SK-N-SH (cell line): ENCODE data around the gene TBC1D21. TPM values are rescaled to one million over a fixed set of nuclear protein-coding genes. Genes with fewer than 3 reads are reported as not detected.
A peak's percentile ranks its signal among the peaks of the same experiment; 100 is the strongest.

Source experiments
- CTCF ChIA-PET: fragments of 300-600, 350-600 bp; formaldehyde crosslinking; extraction: SDS; loops from one replicate; lab custom pipeline; 2021; lab: Yijun Ruan, JAX
- POLR2A ChIA-PET: fragments of 350-600 bp; sonication (Branson Sonifier 250); formaldehyde crosslinking; extraction: SDS; loops from one replicate; lab custom pipeline; 2020; ENCODE audit warnings: antibody characterized with exemption, inconsistent platforms; lab: Yijun Ruan, JAX
- DNase-seq: peaks from one replicate; pipeline ENCODE4 v3.0.0; 2012
- H2AFZ ChIP-seq: fragments of 200-600 bp; sonication (generic); 2 replicates; pipeline ENCODE4 v1.8.1; 2016; ENCODE audit warnings: antibody characterized with exemption, mild to moderate bottlenecking, low read depth
- H3F3A ChIP-seq: fragments of 200-600 bp; sonication (generic); replicated peaks from 2 replicates; pipeline ENCODE3; 2016; ENCODE audit warnings: antibody characterized with exemption, mild to moderate bottlenecking; ENCODE audit not compliant: insufficient read depth
- H3K27ac ChIP-seq, 2 experiments: fragments of 200-500 bp in 1 of 2; fragments of 200-600 bp in 1 of 2; sonication (Bioruptor generic) in 1 of 2; sonication (generic), shearing (Covaris generic) in 1 of 2; 2 replicates each; pipeline versions ENCODE4 v1.5.1 to v1.6.1; 2014 to 2016; ENCODE audit warnings: low read depth in 2 of 2, inconsistent platforms in 1 of 2, low read length in 1 of 2, mild to moderate bottlenecking in 1 of 2, mixed read lengths in 1 of 2
- H3K27me3 ChIP-seq: fragments of 200-600 bp; sonication (generic), shearing (Covaris generic); 2 replicates; pipeline ENCODE4 v1.6.1; 2016; ENCODE audit warnings: mixed run types; ENCODE audit not compliant: insufficient read depth
- H3K36me3 ChIP-seq, 2 experiments: fragments of 200-500 bp in 1 of 2; fragments of 200-600 bp in 1 of 2; sonication (Bioruptor generic) in 1 of 2; sonication (generic) in 1 of 2; replicated peaks in 1 of 2; 2 replicates each; pipeline versions ENCODE3 to v1.5.1; 2014 to 2016; ENCODE audit warnings: low read length in 1 of 2, mild to moderate bottlenecking in 1 of 2; ENCODE audit not compliant: insufficient read depth in 2 of 2, control insufficient read depth in 1 of 2
- H3K4me1 ChIP-seq, 2 experiments: fragments of 200-500 bp in 1 of 2; fragments of 200-600 bp in 1 of 2; sonication (Bioruptor generic) in 1 of 2; sonication (generic), shearing (Covaris generic) in 1 of 2; 2 replicates each; pipeline versions ENCODE4 v1.5.1 to v1.6.1; 2014 to 2016; ENCODE audit warnings: low read depth in 1 of 2, low read length in 1 of 2, mixed run types in 1 of 2; ENCODE audit not compliant: insufficient read depth in 2 of 2, control insufficient read depth in 1 of 2
- H3K4me2 ChIP-seq: fragments of 200-600 bp; sonication (generic), shearing (Covaris generic); 2 replicates; pipeline ENCODE4 v1.6.1; 2017; ENCODE audit warnings: mixed run types
- H3K4me3 ChIP-seq, 2 experiments: fragments of 200-500 bp in 1 of 2; fragments of 200-600 bp in 1 of 2; sonication (Bioruptor generic) in 1 of 2; sonication (generic), shearing (Covaris generic) in 1 of 2; 2 replicates each; pipeline versions ENCODE4 v1.5.1 to v1.8.1; 2014 to 2016; ENCODE audit warnings: low read depth in 2 of 2, inconsistent platforms in 1 of 2, low read length in 1 of 2, mild to moderate bottlenecking in 1 of 2, mixed read lengths in 1 of 2, moderate library complexity in 1 of 2
- H3K79me2 ChIP-seq: fragments of 200-600 bp; sonication (generic); 2 replicates; pipeline ENCODE4 v1.8.1; 2017; ENCODE audit warnings: mild to moderate bottlenecking; ENCODE audit not compliant: insufficient read depth
- H3K9ac ChIP-seq: fragments of 200-600 bp; sonication (generic); 2 replicates; pipeline ENCODE4 v1.6.1; 2017; ENCODE audit warnings: mixed run types
- H3K9me2 ChIP-seq: fragments of 200-600 bp; sonication (generic); 2 replicates; pipeline ENCODE4 v1.6.1; 2017; ENCODE audit warnings: mixed run types
- H3K9me3 ChIP-seq: fragments of 200-600 bp; sonication (generic); 2 replicates; pipeline ENCODE4 v1.6.1; 2017; ENCODE audit warnings: mixed run types, mild to moderate bottlenecking, moderate library complexity
- H4K20me1 ChIP-seq: fragments of 200-600 bp; sonication (generic); 2 replicates; pipeline ENCODE4 v1.6.1; 2017; ENCODE audit warnings: mild to moderate bottlenecking, mixed run types; ENCODE audit not compliant: insufficient read depth
- ELF1 ChIP-seq: IDR thresholded peaks from 2 replicates; pipeline ENCODE4 v1.4.0; 2012
- EP300 ChIP-seq, 2 experiments: IDR thresholded peaks; 2 replicates each; pipeline versions ENCODE4 v1.4.0 to v1.6.1; 2012; ENCODE audit warnings: borderline replicate concordance in 1 of 2, low read depth in 1 of 2, low read length in 1 of 2
- EZH2phosphoT487 ChIP-seq: fragments of 200-600 bp; sonication (generic); IDR thresholded peaks from 2 replicates; pipeline ENCODE4 v1.6.1; 2017; ENCODE audit warnings: low read depth, mixed run types, mild to moderate bottlenecking, antibody characterized with exemption, moderate library complexity, borderline replicate concordance
- FOSL2 ChIP-seq: IDR thresholded peaks from 2 replicates; pipeline ENCODE4 v1.4.0; 2012; ENCODE audit warnings: low read depth, mild to moderate bottlenecking, moderate library complexity, borderline replicate concordance
- FOXJ3 ChIP-seq: sonication (generic); formaldehyde crosslinking; IDR thresholded peaks from 2 replicates; pipeline ENCODE4 v1.5.1; 2020; ENCODE audit warnings: mild to moderate bottlenecking, missing genetic modification reagents
- GATA2 ChIP-seq: sonication (generic); formaldehyde crosslinking; IDR thresholded peaks from 2 replicates; pipeline ENCODE4 v1.5.0; 2020; ENCODE audit warnings: mild to moderate bottlenecking, missing genetic modification reagents
- JUND ChIP-seq: IDR thresholded peaks from 2 replicates; pipeline ENCODE4 v1.4.0; 2012
- NFIC ChIP-seq: IDR thresholded peaks from 2 replicates; pipeline ENCODE4 v1.4.0; 2012; ENCODE audit warnings: borderline replicate concordance
- RAD21 ChIP-seq: IDR thresholded peaks from 2 replicates; pipeline ENCODE4 v1.6.1; 2012; ENCODE audit warnings: mild to moderate bottlenecking, low read length
- RFX5 ChIP-seq: IDR thresholded peaks from 2 replicates; pipeline ENCODE4 v1.6.1; 2012; ENCODE audit warnings: mild to moderate bottlenecking, improper control_type of control experiment, low read length
- SMC3 ChIP-seq: IDR thresholded peaks from 2 replicates; pipeline ENCODE4 v1.6.1; 2012; ENCODE audit warnings: low read depth, low read length, improper control_type of control experiment
- TCF12 ChIP-seq: IDR thresholded peaks from 2 replicates; pipeline ENCODE4 v1.4.0; 2012
- TEAD4 ChIP-seq: IDR thresholded peaks from 2 replicates; pipeline ENCODE4 v1.4.0; 2012; ENCODE audit warnings: mild to moderate bottlenecking, borderline replicate concordance; ENCODE audit not compliant: insufficient read depth
- WGBS: methylation state at CpG from one replicate; pipeline ENCODE4 v1.1.6; 2017; ENCODE audit warnings: low lambda C conversion rate; 5-methylcytosine and 5-hydroxymethylcytosine counted together
- polyA plus RNA-seq, 3 experiments: library from polyadenylated mRNA; depleted of rRNA; stranded (reverse); fragments of >200 nt; gene quantifications; 2 replicates each; pipeline ENCODE4 v1.2.3, GENCODE V29; 2012
- TF ChIP-seq, protein P1 (sequence below): fragments of 200-600 bp; sonication (generic); IDR thresholded peaks from 2 replicates; pipeline ENCODE4 v1.6.1; 2017; ENCODE audit warnings: antibody characterized with exemption, mild to moderate bottlenecking, moderate library complexity
- TF ChIP-seq, protein P2 (sequence below): fragments of 150-350 bp; IDR thresholded peaks from 2 replicates; pipeline ENCODE4 v1.6.1; 2016; ENCODE audit warnings: mild to moderate bottlenecking, low read depth, low read length
- TF ChIP-seq, protein P3 (sequence below): IDR thresholded peaks from 2 replicates; pipeline ENCODE4 v1.6.1; 2012; ENCODE audit warnings: mild to moderate bottlenecking, low read depth, low read length, moderate library complexity

TBC1D21 gene
- polyA plus RNA-seq, 1 of the 3 experiments (the other 2 are of a cell fraction): not detected

DNA sequence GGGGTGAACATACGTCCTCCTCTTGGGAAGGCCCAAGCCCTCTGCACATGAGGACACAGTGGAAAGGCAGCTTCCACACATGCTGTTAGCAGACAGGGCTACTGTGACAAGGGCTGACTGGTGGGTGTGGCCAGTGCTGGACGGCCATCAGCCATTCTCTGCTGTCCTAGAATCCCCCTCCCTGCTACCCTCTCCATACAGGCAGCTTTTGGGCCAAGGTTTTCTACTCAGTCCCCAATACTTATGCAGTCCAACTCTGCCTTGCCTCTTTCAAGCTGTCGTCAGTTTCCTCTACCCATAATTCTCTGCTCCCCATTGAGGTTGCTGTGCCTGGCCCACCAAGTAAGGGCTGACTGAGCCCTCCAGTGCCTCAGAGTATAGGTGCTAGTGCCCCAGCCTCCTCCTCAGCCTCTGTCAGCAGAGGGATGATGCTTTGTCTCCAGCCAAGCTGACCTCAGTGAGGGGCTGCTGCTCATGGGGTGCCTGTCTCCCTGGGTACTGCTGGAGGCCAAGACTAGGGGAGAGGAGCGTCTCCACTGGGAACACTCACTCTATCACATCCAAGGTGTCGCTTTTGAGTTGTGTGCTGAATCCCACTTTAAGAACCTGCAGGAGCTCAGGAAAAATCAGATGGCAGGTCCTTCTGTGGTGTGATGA is 55.7 kb downstream of the TBC1D21 start:
- no peak overlapping the region for H3K4me3 ChIP-seq
- peaks cover 62% of the 10 kb centered on the region for H3K79me2 ChIP-seq
- no peaks in the 10 kb centered on the region for H4K20me1 ChIP-seq
- H3K9me2 ChIP-seq: no peaks in the 10 kb centered on the region
- H3K4me1 ChIP-seq: peaks cover 19 to 59% of the 10 kb centered on the region in 2 experiments; a peak in 3 of 4 replicates
- POLR2A ChIA-PET: no interaction called here
- no peak for DNase-seq
- H3K9me3 ChIP-seq: no peaks in the 10 kb centered on the region
- no peak overlapping the region for H2AFZ ChIP-seq
- peaks cover 24% of the 10 kb centered on the region for H3F3A ChIP-seq
- 83% methylated on average over 4 of the region's 5 CpGs for WGBS
- TF ChIP-seq GATA2 (CRISPR knock-in tag) (no peak), ELF1 (no peak), TEAD4 (no peak), EP300 (IDR thresholded peaks at IDR 0.05; ENCODE audit: borderline replicate concordance in 1 of 2, low read depth in 1 of 2, low read length in 1 of 2) (no peak), EZH2phosphoT487 (no peak)
- TF ChIP-seq, protein P1, sequence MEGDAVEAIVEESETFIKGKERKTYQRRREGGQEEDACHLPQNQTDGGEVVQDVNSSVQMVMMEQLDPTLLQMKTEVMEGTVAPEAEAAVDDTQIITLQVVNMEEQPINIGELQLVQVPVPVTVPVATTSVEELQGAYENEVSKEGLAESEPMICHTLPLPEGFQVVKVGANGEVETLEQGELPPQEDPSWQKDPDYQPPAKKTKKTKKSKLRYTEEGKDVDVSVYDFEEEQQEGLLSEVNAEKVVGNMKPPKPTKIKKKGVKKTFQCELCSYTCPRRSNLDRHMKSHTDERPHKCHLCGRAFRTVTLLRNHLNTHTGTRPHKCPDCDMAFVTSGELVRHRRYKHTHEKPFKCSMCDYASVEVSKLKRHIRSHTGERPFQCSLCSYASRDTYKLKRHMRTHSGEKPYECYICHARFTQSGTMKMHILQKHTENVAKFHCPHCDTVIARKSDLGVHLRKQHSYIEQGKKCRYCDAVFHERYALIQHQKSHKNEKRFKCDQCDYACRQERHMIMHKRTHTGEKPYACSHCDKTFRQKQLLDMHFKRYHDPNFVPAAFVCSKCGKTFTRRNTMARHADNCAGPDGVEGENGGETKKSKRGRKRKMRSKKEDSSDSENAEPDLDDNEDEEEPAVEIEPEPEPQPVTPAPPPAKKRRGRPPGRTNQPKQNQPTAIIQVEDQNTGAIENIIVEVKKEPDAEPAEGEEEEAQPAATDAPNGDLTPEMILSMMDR: no peak
- TF ChIP-seq, all 33 proteins: peak for 0
- CTCF ChIA-PET: interaction anchor here (0.7 to 1.7 kb wide), 7 partner anchors 10 to 224 kb away, joined by 3 to 5 read pairs (median 4); no protein-coding TSS in a partner anchor
- Histone ChIP-seq H3K27me3 (no peaks in the 10 kb centered on the region), H3K27ac (peak overlapping the region in 1 of 2 experiments; percentile 98; a peak in 2 of 4 replicates), H3K4me2 (peak overlapping the region; percentile 66), H3K9ac (peak overlapping the region; percentile 73), H3K36me3 (no peaks in the 10 kb centered on the region)

DNA sequence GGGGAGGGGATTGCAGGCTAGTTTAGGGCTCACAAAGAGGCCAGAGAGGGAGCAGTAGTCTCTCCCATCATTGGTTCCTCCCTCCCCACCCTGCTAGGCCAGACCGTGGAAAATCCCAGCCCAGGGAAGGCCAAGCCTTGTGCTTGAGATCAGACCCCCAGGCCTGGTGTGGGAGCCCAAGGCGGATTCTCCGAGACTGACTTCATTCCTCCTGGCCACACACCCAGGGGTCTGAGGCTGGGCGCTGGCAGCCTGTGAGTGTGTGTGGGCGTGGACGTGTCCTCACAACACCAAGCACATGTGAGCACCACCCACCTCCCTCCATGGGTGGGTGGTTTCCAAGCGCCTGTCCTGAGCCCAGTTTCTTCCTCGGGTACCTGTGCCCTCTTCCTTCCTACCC is 57.0 kb downstream of the TBC1D21 start:
- ChIA-PET POLR2A (no interaction called here), CTCF (no interaction called here)
- no peaks in the 10 kb centered on the region for H3K9me3 ChIP-seq
- H2AFZ ChIP-seq: no peak overlapping the region
- peak overlapping the region; percentile 73 for H3K9ac ChIP-seq
- peaks cover 17 to 57% of the 10 kb centered on the region in 2 experiments; a peak in 3 of 4 replicates for H3K4me1 ChIP-seq
- H4K20me1 ChIP-seq: no peaks in the 10 kb centered on the region
- DNase-seq: no peak
- peak overlapping the region; percentile 66; the same call in 1 of the 2 replicates for H3K4me2 ChIP-seq
- no peaks in the 10 kb centered on the region for H3K27me3 ChIP-seq
- no peaks in the 10 kb centered on the region for H3K9me2 ChIP-seq
- peaks cover 20% of the 10 kb centered on the region for H3F3A ChIP-seq
- peaks cover 58% of the 10 kb centered on the region for H3K79me2 ChIP-seq
- no peak overlapping the region for H3K4me3 ChIP-seq
- H3K27ac ChIP-seq: peak overlapping the region in 1 of 2 experiments; percentile 98; a peak in 2 of 4 replicates
- H3K36me3 ChIP-seq: no peaks in the 10 kb centered on the region
- 65% methylated on average over 5 of the region's 8 CpGs for WGBS
- TF ChIP-seq EP300 (IDR thresholded peaks at IDR 0.05; ENCODE audit: borderline replicate concordance in 1 of 2, low read depth in 1 of 2, low read length in 1 of 2) (peak in 1 of 2 experiments; percentile 33; a peak in 1 of 4 replicates), EZH2phosphoT487 (no peak), SMC3 (no peak), TCF12 (peak; percentile 61), JUND (no peak), RAD21 (no peak), RFX5 (no peak), FOXJ3 (CRISPR knock-in tag) (no peak), FOSL2 (peak; percentile 17; the same call in 1 of the 2 replicates), NFIC (peak; percentile 58; the same call in 1 of the 2 replicates)
- TF ChIP-seq, protein P2, sequence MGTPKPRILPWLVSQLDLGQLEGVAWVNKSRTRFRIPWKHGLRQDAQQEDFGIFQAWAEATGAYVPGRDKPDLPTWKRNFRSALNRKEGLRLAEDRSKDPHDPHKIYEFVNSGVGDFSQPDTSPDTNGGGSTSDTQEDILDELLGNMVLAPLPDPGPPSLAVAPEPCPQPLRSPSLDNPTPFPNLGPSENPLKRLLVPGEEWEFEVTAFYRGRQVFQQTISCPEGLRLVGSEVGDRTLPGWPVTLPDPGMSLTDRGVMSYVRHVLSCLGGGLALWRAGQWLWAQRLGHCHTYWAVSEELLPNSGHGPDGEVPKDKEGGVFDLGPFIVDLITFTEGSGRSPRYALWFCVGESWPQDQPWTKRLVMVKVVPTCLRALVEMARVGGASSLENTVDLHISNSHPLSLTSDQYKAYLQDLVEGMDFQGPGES: no peak
- TF ChIP-seq, protein P3, sequence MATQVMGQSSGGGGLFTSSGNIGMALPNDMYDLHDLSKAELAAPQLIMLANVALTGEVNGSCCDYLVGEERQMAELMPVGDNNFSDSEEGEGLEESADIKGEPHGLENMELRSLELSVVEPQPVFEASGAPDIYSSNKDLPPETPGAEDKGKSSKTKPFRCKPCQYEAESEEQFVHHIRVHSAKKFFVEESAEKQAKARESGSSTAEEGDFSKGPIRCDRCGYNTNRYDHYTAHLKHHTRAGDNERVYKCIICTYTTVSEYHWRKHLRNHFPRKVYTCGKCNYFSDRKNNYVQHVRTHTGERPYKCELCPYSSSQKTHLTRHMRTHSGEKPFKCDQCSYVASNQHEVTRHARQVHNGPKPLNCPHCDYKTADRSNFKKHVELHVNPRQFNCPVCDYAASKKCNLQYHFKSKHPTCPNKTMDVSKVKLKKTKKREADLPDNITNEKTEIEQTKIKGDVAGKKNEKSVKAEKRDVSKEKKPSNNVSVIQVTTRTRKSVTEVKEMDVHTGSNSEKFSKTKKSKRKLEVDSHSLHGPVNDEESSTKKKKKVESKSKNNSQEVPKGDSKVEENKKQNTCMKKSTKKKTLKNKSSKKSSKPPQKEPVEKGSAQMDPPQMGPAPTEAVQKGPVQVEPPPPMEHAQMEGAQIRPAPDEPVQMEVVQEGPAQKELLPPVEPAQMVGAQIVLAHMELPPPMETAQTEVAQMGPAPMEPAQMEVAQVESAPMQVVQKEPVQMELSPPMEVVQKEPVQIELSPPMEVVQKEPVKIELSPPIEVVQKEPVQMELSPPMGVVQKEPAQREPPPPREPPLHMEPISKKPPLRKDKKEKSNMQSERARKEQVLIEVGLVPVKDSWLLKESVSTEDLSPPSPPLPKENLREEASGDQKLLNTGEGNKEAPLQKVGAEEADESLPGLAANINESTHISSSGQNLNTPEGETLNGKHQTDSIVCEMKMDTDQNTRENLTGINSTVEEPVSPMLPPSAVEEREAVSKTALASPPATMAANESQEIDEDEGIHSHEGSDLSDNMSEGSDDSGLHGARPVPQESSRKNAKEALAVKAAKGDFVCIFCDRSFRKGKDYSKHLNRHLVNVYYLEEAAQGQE: no peak
- TF ChIP-seq, protein P1: no peak
